Measurements from ENCODE around the gene AGPAT2.

Gene AGPAT2

DNA sequence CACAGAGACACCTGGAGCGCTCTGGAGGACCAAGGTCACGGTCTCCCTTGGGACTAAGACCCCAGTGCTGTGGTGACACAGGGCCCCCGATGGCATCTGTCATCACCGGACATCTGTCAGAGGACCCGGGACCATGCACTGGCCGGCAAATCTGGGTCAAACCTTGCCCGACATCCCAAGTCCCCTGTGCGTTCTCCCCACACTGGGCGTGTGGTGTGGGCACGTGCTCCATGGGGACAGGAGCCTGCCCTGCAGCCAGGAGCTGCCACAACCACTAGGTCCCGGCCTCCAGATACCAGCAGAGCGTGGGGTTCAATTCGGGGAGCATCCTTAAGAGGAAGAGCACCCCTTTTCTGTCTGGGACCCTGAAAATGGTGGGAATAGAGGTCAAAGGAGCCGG, 3.5 kb downstream of the AGPAT2 start:
- H3K9me3 ChIP-seq (ENCODE audit: control insufficient read depth, insufficient read depth, low read depth, low read length), result no peaks in the 10 kb centered on the region
- TF ChIP-seq, protein P1, sequence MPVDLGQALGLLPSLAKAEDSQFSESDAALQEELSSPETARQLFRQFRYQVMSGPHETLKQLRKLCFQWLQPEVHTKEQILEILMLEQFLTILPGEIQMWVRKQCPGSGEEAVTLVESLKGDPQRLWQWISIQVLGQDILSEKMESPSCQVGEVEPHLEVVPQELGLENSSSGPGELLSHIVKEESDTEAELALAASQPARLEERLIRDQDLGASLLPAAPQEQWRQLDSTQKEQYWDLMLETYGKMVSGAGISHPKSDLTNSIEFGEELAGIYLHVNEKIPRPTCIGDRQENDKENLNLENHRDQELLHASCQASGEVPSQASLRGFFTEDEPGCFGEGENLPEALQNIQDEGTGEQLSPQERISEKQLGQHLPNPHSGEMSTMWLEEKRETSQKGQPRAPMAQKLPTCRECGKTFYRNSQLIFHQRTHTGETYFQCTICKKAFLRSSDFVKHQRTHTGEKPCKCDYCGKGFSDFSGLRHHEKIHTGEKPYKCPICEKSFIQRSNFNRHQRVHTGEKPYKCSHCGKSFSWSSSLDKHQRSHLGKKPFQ (tag by site-specific recombination; IDR thresholded peaks at IDR 0.05), result no peak
- TF ChIP-seq SP3 (tag by site-specific recombination; IDR thresholded peaks at IDR 0.05), result no peak
- TF ChIP-seq ZNF561 (tag by site-specific recombination; IDR thresholded peaks at IDR 0.05; ENCODE audit: borderline replicate concordance), result no peak
- TF ChIP-seq ZNF121 (tag by site-specific recombination; IDR thresholded peaks at IDR 0.05), result no peak
- TF ChIP-seq ZNF558 (tag by site-specific recombination; IDR thresholded peaks at IDR 0.05), result no peak
- TF ChIP-seq ZNF175 (tag by site-specific recombination; IDR thresholded peaks at IDR 0.05), result no peak
- TF ChIP-seq BCL11B (tag by site-specific recombination; IDR thresholded peaks at IDR 0.05; ENCODE audit: low read depth), result no peak
- TF ChIP-seq ZBTB48 (tag by site-specific recombination; IDR thresholded peaks at IDR 0.05), result no peak
- TF ChIP-seq, protein P2, sequence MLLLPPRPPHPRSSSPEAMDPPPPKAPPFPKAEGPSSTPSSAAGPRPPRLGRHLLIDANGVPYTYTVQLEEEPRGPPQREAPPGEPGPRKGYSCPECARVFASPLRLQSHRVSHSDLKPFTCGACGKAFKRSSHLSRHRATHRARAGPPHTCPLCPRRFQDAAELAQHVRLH (tag by site-specific recombination; IDR thresholded peaks at IDR 0.05), result no peak
- TF ChIP-seq ZNF311 (tag by site-specific recombination; IDR thresholded peaks at IDR 0.05; ENCODE audit: borderline replicate concordance), result no peak
- TF ChIP-seq ZNF184 (tag by site-specific recombination; IDR thresholded peaks at IDR 0.05), result no peak
- TF ChIP-seq ZNF549 (tag by site-specific recombination; IDR thresholded peaks at IDR 0.05), result no peak
- H3K4me1 ChIP-seq (ENCODE audit: control insufficient read depth, insufficient read depth, low read length), result peaks cover 5% of the 10 kb centered on the region

DNA sequence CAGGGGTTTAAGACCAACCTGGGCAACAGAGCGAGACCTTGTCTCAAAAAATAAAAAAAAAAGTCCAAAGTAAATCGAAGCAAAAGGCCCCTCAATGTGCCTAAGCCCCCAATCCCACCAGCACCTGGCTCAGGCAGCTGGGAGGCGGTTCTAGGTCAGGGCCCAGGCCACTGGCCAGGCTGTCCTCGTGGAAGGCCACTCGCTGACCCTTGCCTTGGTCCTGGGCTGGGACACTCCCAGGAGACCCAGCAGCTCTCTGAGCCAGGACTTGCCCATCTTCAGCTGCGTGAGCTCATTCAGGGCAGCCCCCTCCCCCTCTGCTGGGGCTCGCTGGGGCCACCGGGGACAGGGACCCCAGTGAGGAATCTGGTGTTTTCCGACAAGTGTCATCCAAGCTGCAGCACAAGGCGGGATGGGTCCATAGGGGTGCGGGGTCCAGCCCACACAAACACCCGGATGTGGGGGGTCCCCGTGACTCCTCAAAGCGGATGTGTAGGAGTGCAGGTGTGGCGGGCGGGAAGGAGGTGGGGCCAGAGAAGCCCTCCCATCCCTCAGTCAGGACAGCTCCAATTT, 4.0 kb downstream of the AGPAT2 start:
- Histone ChIP-seq H3K36me3 (ENCODE audit: control insufficient read depth in 2 of 2, insufficient read depth in 1 of 2, low read length in 2 of 2) (peaks cover 0 to 7% of the 10 kb centered on the region in 2 experiments; a peak in 1 of 3 replicates), H3K9me3 (ENCODE audit: control insufficient read depth, insufficient read depth, low read depth, low read length) (no peaks in the 10 kb centered on the region), H3K4me3 (ENCODE audit: low read depth, low read length) (no peak overlapping the region), H3K4me1 (ENCODE audit: control insufficient read depth, insufficient read depth, low read length) (peaks cover 5% of the 10 kb centered on the region), H3K27ac (ENCODE audit: extremely low read depth, low read depth, low read length) (no peak overlapping the region)
- ChIA-PET CTCF (interaction anchor here (0.6 to 5.5 kb wide), 6 partner anchors 11 to 819 kb away, joined by 3 to 60 read pairs (median 3); no protein-coding TSS in a partner anchor), POLR2A (interaction anchor here (1.1 kb wide), 1 partner anchor 12 kb away, joined by 5 read pairs; no protein-coding TSS in a partner anchor)
- 0 out of 2 replicates have a peak, but pooled peaks have one; percentile 30 for TF ChIP-seq BCL11B (tag by site-specific recombination; IDR thresholded peaks at IDR 0.05; ENCODE audit: low read depth)
- no peak for TF ChIP-seq ZNF664 (tag by site-specific recombination; IDR thresholded peaks at IDR 0.05)
- TF ChIP-seq ZFHX2 (tag by site-specific recombination; conservative IDR thresholded peaks at IDR 0.05), result peak; percentile 16; the same call in 1 of the 2 replicates
- TF ChIP-seq, protein P3, sequence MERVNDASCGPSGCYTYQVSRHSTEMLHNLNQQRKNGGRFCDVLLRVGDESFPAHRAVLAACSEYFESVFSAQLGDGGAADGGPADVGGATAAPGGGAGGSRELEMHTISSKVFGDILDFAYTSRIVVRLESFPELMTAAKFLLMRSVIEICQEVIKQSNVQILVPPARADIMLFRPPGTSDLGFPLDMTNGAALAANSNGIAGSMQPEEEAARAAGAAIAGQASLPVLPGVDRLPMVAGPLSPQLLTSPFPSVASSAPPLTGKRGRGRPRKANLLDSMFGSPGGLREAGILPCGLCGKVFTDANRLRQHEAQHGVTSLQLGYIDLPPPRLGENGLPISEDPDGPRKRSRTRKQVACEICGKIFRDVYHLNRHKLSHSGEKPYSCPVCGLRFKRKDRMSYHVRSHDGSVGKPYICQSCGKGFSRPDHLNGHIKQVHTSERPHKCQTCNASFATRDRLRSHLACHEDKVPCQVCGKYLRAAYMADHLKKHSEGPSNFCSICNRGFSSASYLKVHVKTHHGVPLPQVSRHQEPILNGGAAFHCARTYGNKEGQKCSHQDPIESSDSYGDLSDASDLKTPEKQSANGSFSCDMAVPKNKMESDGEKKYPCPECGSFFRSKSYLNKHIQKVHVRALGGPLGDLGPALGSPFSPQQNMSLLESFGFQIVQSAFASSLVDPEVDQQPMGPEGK (tag by site-specific recombination; IDR thresholded peaks at IDR 0.05), result 0 out of 2 replicates have a peak, but pooled peaks have one; percentile 36
- TF ChIP-seq GLIS2 (tag by site-specific recombination; IDR thresholded peaks at IDR 0.05), result peak; percentile 59

More for the DNA sequence above, 3.5 kb downstream of the AGPAT2 start:
- Histone ChIP-seq H3K36me3 (ENCODE audit: control insufficient read depth in 2 of 2, insufficient read depth in 1 of 2, low read length in 2 of 2) (peaks cover 0 to 7% of the 10 kb centered on the region in 2 experiments; a peak in 1 of 3 replicates), H3K4me3 (ENCODE audit: low read depth, low read length) (no peak overlapping the region), H3K27ac (ENCODE audit: extremely low read depth, low read depth, low read length) (no peak overlapping the region)
- POLR2A ChIA-PET, result interaction anchor here (1.1 kb wide), 1 partner anchor 12 kb away, joined by 5 read pairs; no protein-coding TSS in a partner anchor
- CTCF ChIA-PET, result interaction anchor here (0.7 to 5.5 kb wide), 5 partner anchors 12 to 198 kb away, joined by 3 to 60 read pairs (median 3); no protein-coding TSS in a partner anchor

DNA sequence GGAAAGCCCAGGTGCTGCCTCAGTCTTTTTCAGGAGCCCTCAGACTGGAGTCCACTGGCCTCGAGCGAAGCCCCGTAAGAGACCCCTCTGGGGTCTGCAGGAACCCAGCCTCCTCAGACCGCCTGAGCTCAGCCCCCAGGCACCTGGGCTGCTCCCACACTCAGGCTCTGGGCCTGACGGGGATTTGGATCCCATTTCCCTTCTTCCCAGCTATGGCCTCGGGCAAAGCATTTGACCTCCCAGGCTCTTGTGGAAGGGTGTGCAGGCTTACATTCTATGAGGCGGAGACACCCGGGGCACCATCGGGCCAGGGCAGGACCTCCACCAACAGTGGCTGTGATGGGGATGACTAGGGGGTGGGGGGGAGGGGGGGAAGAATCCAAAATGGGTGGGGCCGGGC, 4.5 kb downstream of the AGPAT2 start:
- POLR2A ChIA-PET, result interaction anchor here (1.1 kb wide), 1 partner anchor 11 kb away, joined by 5 read pairs; no protein-coding TSS in a partner anchor
- Histone ChIP-seq H3K9me3 (ENCODE audit: control insufficient read depth, insufficient read depth, low read depth, low read length) (no peaks in the 10 kb centered on the region), H3K36me3 (ENCODE audit: control insufficient read depth in 2 of 2, insufficient read depth in 1 of 2, low read length in 2 of 2) (peaks cover 0 to 7% of the 10 kb centered on the region in 2 experiments; a peak in 1 of 3 replicates), H3K27ac (ENCODE audit: extremely low read depth, low read depth, low read length) (no peak overlapping the region), H3K4me3 (ENCODE audit: low read depth, low read length) (no peak overlapping the region), H3K4me1 (ENCODE audit: control insufficient read depth, insufficient read depth, low read length) (peaks cover 5% of the 10 kb centered on the region)
- CTCF ChIA-PET, result interaction anchor here (0.6 to 5.5 kb wide), 3 partner anchors 11 to 819 kb away, joined by 3 to 60 read pairs (median 13); no protein-coding TSS in a partner anchor
- no peak for TF ChIP-seq SP3 (tag by site-specific recombination; IDR thresholded peaks at IDR 0.05)
- TF ChIP-seq IKZF3 (tag by site-specific recombination; IDR thresholded peaks at IDR 0.05), result 0 out of 2 replicates have a peak, but pooled peaks have one; percentile 11
- TF ChIP-seq, protein P4, sequence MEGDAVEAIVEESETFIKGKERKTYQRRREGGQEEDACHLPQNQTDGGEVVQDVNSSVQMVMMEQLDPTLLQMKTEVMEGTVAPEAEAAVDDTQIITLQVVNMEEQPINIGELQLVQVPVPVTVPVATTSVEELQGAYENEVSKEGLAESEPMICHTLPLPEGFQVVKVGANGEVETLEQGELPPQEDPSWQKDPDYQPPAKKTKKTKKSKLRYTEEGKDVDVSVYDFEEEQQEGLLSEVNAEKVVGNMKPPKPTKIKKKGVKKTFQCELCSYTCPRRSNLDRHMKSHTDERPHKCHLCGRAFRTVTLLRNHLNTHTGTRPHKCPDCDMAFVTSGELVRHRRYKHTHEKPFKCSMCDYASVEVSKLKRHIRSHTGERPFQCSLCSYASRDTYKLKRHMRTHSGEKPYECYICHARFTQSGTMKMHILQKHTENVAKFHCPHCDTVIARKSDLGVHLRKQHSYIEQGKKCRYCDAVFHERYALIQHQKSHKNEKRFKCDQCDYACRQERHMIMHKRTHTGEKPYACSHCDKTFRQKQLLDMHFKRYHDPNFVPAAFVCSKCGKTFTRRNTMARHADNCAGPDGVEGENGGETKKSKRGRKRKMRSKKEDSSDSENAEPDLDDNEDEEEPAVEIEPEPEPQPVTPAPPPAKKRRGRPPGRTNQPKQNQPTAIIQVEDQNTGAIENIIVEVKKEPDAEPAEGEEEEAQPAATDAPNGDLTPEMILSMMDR (tag by site-specific recombination; IDR thresholded peaks at IDR 0.05), result no peak
- no peak for TF ChIP-seq ZNF133 (tag by site-specific recombination; IDR thresholded peaks at IDR 0.05)
- TF ChIP-seq YY1 (tag by site-specific recombination; IDR thresholded peaks at IDR 0.05), result no peak
- TF ChIP-seq KLF9 (tag by site-specific recombination; IDR thresholded peaks at IDR 0.05; ENCODE audit: low read depth), result no peak
